Measurements from ENCODE around the gene ELMOD3.
"Not testable (repeated sequence)": the region's sequence is repeated elsewhere in the genome, so short reads cannot be mapped to it uniquely, and the experiment has no call there.

The ELMOD3 gene

GRCh38 chr2:85410584-85411404 is 56.2 kb downstream of the ELMOD3 start:
- no peak for DNase-seq
- Histone ChIP-seq H3K27me3 (replicated peaks; ENCODE audit: control insufficient read depth, insufficient read depth, low read length, poor library complexity, severe bottlenecking) (no peaks in the 10 kb centered on the region), H3K36me3 (ENCODE audit: control insufficient read depth, insufficient read depth, low read length) (no peaks in the 10 kb centered on the region), H3K9me3 (ENCODE audit: control insufficient read depth, low read length) (no peaks in the 10 kb centered on the region), H3K27ac (ENCODE audit: insufficient read depth, low read length, poor library complexity, severe bottlenecking) (no peak overlapping the region), H3K4me1 (ENCODE audit: control insufficient read depth, insufficient read depth, low read length, poor library complexity, severe bottlenecking) (peaks cover 29% of the 10 kb centered on the region), H3K4me3 (ENCODE audit: insufficient read depth, low read depth, low read length, poor library complexity, severe bottlenecking) (no peak overlapping the region)

GRCh38 chr2:85411405-85411748 is 56.8 kb downstream of the ELMOD3 start:
- Histone ChIP-seq H3K27me3 (replicated peaks; ENCODE audit: control insufficient read depth, insufficient read depth, low read length, poor library complexity, severe bottlenecking) (no peaks in the 10 kb centered on the region), H3K36me3 (ENCODE audit: control insufficient read depth, insufficient read depth, low read length) (no peaks in the 10 kb centered on the region), H3K9me3 (ENCODE audit: control insufficient read depth, low read length) (no peaks in the 10 kb centered on the region), H3K4me1 (ENCODE audit: control insufficient read depth, insufficient read depth, low read length, poor library complexity, severe bottlenecking) (peaks cover 29% of the 10 kb centered on the region), H3K27ac (ENCODE audit: insufficient read depth, low read length, poor library complexity, severe bottlenecking) (no peak overlapping the region), H3K4me3 (ENCODE audit: insufficient read depth, low read depth, low read length, poor library complexity, severe bottlenecking) (no peak overlapping the region)
- no peak for DNase-seq

DNA sequence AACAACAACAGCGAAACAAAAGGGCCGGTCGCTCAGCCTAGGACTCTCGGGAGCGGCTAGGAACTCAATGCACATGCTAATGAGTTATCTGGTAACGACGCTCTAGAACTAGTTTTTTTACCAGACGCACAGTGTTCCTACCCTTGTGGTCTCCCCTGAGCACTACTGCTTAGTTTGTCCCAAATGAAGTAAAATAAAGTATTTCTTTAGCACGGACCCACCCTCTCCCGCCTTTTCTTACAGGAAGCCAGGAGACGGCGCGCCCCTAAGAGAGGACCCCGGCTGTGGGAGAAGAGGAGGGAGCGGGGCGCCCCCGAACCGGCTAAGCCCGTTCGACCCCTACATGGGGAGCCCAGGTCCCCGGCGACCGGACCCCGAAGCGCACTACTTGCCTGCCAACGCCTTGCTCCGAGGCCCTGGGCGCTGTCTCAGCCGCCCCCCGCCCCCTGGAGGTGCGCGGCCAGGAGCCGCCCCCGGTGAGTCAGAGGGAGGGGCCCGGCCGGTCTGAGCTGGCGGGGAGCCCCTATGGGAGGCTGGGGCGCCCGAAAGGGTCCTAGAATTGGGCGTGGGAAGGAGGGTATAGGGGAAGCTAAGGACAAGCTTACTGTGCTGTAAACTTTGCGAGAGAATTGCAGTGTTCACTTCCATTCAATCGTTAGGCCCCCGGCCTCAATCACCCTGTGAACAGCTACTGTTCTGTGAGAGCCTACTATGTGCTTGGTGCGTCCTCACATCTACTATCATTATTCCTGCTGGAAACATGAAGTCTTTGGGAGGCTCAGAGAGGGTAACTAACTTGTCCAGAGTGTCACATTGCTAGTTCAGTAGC is 59.2 kb downstream of the ELMOD3 start:
- peaks cover 25% of the 10 kb centered on the region for H3K4me1 ChIP-seq (ENCODE audit: control insufficient read depth, insufficient read depth, low read length, poor library complexity, severe bottlenecking)
- H3K27me3 ChIP-seq (replicated peaks; ENCODE audit: control insufficient read depth, insufficient read depth, low read length, poor library complexity, severe bottlenecking), result no peaks in the 10 kb centered on the region
- no peak overlapping the region for H3K27ac ChIP-seq (ENCODE audit: insufficient read depth, low read length, poor library complexity, severe bottlenecking)
- H3K36me3 ChIP-seq (ENCODE audit: control insufficient read depth, insufficient read depth, low read length), result no peaks in the 10 kb centered on the region
- H3K9me3 ChIP-seq (ENCODE audit: control insufficient read depth, low read length), result no peaks in the 10 kb centered on the region
- DNase-seq, result no peak
- no peak overlapping the region for H3K4me3 ChIP-seq (ENCODE audit: insufficient read depth, low read depth, low read length, poor library complexity, severe bottlenecking)

DNA sequence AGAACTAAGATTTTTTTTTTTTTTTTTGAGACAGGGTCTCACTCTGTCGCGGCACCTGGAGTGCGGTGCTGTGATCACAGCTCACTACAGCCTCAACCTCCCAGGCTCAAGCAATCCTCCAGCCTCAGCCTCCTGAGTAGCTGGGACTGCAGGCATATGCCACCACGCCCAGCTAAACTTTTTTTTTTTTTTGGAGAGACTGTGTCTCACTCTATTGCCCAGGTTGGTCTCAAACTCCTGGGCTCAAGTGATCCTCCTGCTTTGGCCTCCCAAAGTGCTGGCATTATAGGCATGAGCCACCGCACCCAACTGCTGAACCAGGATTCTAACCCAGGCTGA is 59.8 kb downstream of the ELMOD3 start:
- H3K27me3 ChIP-seq (replicated peaks; ENCODE audit: control insufficient read depth, insufficient read depth, low read length, poor library complexity, severe bottlenecking); H3K36me3 ChIP-seq (ENCODE audit: control insufficient read depth, insufficient read depth, low read length); H3K9me3 ChIP-seq (ENCODE audit: control insufficient read depth, low read length); H3K27ac ChIP-seq (ENCODE audit: insufficient read depth, low read length, poor library complexity, severe bottlenecking); H3K4me3 ChIP-seq (ENCODE audit: insufficient read depth, low read depth, low read length, poor library complexity, severe bottlenecking); DNase-seq: not testable (repeated sequence)
- peaks cover 25% of the 10 kb centered on the region for H3K4me1 ChIP-seq (ENCODE audit: control insufficient read depth, insufficient read depth, low read length, poor library complexity, severe bottlenecking)

- no peak overlapping the region for H3K27ac ChIP-seq (ENCODE audit: insufficient read depth, low read length, poor library complexity, severe bottlenecking)
- no peaks in the 10 kb centered on the region for H3K9me3 ChIP-seq (ENCODE audit: control insufficient read depth, low read length)
- H3K4me1 ChIP-seq (ENCODE audit: control insufficient read depth, insufficient read depth, low read length, poor library complexity, severe bottlenecking), result peaks cover 20% of the 10 kb centered on the region
- no peaks in the 10 kb centered on the region for H3K36me3 ChIP-seq (ENCODE audit: control insufficient read depth, insufficient read depth, low read length)
- no peak overlapping the region for H3K4me3 ChIP-seq (ENCODE audit: insufficient read depth, low read depth, low read length, poor library complexity, severe bottlenecking)
- H3K27me3 ChIP-seq (replicated peaks; ENCODE audit: control insufficient read depth, insufficient read depth, low read length, poor library complexity, severe bottlenecking), result no peaks in the 10 kb centered on the region
- no peak for DNase-seq
Observed at GRCh38 chr2:85414761-85415553, 60.4 kb downstream of the ELMOD3 start.

DNA sequence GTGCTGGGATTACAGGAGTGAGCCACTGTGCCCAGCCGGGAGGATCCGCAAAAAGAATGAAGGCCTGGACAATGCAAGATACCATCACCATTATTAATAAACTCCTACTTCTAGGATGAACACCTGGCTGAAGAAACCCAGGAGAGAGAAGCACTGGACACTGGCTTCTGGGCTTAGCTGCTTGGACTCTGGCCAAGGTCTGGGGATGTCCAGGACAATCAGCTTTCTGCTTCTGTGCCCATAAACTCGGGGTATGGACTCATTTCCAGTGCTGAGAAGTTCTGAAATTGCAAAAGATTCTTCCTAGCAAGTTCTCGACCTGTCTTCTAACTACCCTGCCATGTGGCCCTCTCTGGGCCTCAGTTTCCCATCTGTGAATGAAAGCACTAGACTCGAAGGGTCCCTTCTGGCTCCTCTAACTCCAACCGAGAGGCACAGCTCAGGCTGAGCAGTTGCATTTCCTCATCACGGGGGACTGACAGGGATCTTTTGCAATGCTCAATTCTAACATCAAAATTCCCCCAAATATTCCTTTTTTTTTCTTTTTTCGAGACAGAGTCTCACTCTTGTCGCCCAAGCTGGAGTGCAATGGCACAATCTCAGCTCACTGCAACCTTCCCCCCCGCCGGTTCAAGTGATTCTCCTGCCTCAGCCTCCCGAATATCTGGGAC is 61.5 kb downstream of the ELMOD3 start:
- Histone ChIP-seq H3K27me3 (replicated peaks; ENCODE audit: control insufficient read depth, insufficient read depth, low read length, poor library complexity, severe bottlenecking) (no peaks in the 10 kb centered on the region), H3K27ac (ENCODE audit: insufficient read depth, low read length, poor library complexity, severe bottlenecking) (no peak overlapping the region)

GRCh38 chr2:85418132-85419008 is 63.8 kb downstream of the ELMOD3 start, which contains the start of gene SH2D6:
Gene SH2D6 (plus strand): TSS chr2:85418714. CDS start chr2:85429466, 10,752 bp downstream.
- DNase-seq, result peak; percentile 51 to 72 (median 70)
- Histone ChIP-seq H3K9me3 (ENCODE audit: control insufficient read depth, low read length) (no peaks in the 10 kb centered on the region), H3K27me3 (replicated peaks; ENCODE audit: control insufficient read depth, insufficient read depth, low read length, poor library complexity, severe bottlenecking) (no peaks in the 10 kb centered on the region), H3K4me1 (ENCODE audit: control insufficient read depth, insufficient read depth, low read length, poor library complexity, severe bottlenecking) (peaks cover 20% of the 10 kb centered on the region), H3K27ac (ENCODE audit: insufficient read depth, low read length, poor library complexity, severe bottlenecking) (peak within 1 kb of the TSS; percentile 92), H3K4me3 (ENCODE audit: insufficient read depth, low read depth, low read length, poor library complexity, severe bottlenecking) (peak within 1 kb of the TSS; percentile 97), H3K36me3 (ENCODE audit: control insufficient read depth, insufficient read depth, low read length) (no peaks in the 10 kb centered on the region)

More for the DNA sequence above, 61.5 kb downstream of the ELMOD3 start:
- no peaks in the 10 kb centered on the region for H3K9me3 ChIP-seq (ENCODE audit: control insufficient read depth, low read length)
- no peak overlapping the region for H3K4me3 ChIP-seq (ENCODE audit: insufficient read depth, low read depth, low read length, poor library complexity, severe bottlenecking)
- no peak for DNase-seq
- peaks cover 20% of the 10 kb centered on the region for H3K4me1 ChIP-seq (ENCODE audit: control insufficient read depth, insufficient read depth, low read length, poor library complexity, severe bottlenecking)
- H3K36me3 ChIP-seq (ENCODE audit: control insufficient read depth, insufficient read depth, low read length), result no peaks in the 10 kb centered on the region

DNA sequence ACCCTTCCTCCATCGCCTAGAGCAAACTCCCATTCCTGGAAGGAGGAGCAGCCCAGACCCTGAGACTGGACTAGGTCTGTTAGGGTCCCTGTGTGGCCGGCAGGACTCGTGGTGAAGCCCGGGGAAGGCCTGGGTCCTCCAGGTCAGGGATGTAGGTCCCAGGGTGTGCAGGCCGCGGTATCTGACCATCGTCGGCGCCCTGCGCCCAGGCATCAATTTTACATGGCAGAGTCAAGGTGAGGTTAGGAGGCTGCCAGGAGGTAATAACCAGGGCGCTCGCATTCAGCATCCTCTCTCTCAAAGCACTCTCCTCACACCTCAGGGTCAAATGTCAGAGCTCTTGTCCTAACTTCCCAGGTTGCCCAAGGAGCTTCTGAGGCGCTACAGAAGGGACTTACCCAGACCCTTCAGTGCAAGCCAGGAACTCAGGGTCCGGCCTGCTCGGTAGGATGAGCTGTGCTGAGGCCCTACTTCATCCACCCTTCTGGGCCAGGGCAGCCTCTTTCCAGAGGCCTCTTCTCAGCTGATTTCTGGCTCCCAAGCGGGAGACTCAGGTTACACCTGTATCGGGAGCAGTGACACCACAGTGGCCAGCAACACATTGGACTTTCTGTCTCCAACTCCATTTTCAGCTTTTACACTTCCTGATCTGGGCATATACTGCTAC is 64.6 kb downstream of the ELMOD3 start:
- H3K4me1 ChIP-seq (ENCODE audit: control insufficient read depth, insufficient read depth, low read length, poor library complexity, severe bottlenecking), result peaks cover 20% of the 10 kb centered on the region
- peak overlapping the region; percentile 97 for H3K4me3 ChIP-seq (ENCODE audit: insufficient read depth, low read depth, low read length, poor library complexity, severe bottlenecking)
- no peaks in the 10 kb centered on the region for H3K27me3 ChIP-seq (replicated peaks; ENCODE audit: control insufficient read depth, insufficient read depth, low read length, poor library complexity, severe bottlenecking)
- no peaks in the 10 kb centered on the region for H3K9me3 ChIP-seq (ENCODE audit: control insufficient read depth, low read length)
- no peaks in the 10 kb centered on the region for H3K36me3 ChIP-seq (ENCODE audit: control insufficient read depth, insufficient read depth, low read length)
- no peak for DNase-seq
- H3K27ac ChIP-seq (ENCODE audit: insufficient read depth, low read length, poor library complexity, severe bottlenecking), result peak overlapping the region; percentile 92

Data from effector memory CD4-positive, alpha-beta T cell (primary cell).